Posterior cingulate gyrus (tissue), 11 donors: Measurements from ENCODE around the gene WIF1.

Source experiments
- DNase-seq, 10 donors: peaks; one replicate each; pipeline versions ENCODE4 v3.0.0 to v3.0.0-alpha.2; 2020 to 2021; ENCODE audit warnings: mixed read lengths in 3 of 10
- intact Hi-C: fragments of 100-400 bp; cut with DNase I; formaldehyde crosslinking; loops from one replicate; pipeline ENCODE4 v1.15.1; 2023

WIF1 gene

GRCh38 chr12:65045269-65045668, 75.8 kb downstream of the WIF1 start:
- DNase-seq = no peak
- intact Hi-C loops = no loop called here

- intact Hi-C loops = no loop called here
- peak in 1 of 10 donors; percentile 43 for DNase-seq
These were observed 81.8 kb downstream of the WIF1 start for GRCh38 chr12:65039301-65039700.

DNA sequence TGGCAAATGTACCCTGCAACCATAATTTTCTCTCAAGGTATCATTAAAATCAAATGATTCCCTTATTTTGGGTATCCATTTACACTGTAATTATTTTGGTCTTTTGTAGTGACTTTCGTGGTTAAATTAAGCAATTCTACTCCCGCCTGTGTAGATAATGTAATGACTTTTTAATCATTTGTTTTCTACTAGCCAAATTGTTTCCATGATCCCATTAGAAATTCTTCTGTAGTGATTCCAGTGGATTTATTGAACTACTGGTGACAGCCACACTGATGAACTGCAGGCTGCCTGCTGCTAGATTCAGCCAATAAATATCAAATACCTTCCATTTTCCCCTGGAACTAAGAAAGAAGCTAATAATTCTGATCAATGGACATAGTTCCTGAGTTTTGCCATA, 96.0 kb downstream of the WIF1 start:
- no peak for DNase-seq
- intact Hi-C loops = no loop called here

GRCh38 chr12:65023485-65023884, 97.6 kb downstream of the WIF1 start:
- intact Hi-C loops = no loop called here
- no peak for DNase-seq

- DNase-seq = no peak
- intact Hi-C loops = no loop called here
These were observed 98.1 kb downstream of the WIF1 start for GRCh38 chr12:65022960-65023359.

- DNase-seq = no peak
- intact Hi-C loops = no loop called here
These were observed 98.7 kb downstream of the WIF1 start for GRCh38 chr12:65022421-65022820.

- intact Hi-C loops = no loop called here
- no peak for DNase-seq
These were observed 101.3 kb downstream of the WIF1 start for GRCh38 chr12:65019696-65020234.

DNA sequence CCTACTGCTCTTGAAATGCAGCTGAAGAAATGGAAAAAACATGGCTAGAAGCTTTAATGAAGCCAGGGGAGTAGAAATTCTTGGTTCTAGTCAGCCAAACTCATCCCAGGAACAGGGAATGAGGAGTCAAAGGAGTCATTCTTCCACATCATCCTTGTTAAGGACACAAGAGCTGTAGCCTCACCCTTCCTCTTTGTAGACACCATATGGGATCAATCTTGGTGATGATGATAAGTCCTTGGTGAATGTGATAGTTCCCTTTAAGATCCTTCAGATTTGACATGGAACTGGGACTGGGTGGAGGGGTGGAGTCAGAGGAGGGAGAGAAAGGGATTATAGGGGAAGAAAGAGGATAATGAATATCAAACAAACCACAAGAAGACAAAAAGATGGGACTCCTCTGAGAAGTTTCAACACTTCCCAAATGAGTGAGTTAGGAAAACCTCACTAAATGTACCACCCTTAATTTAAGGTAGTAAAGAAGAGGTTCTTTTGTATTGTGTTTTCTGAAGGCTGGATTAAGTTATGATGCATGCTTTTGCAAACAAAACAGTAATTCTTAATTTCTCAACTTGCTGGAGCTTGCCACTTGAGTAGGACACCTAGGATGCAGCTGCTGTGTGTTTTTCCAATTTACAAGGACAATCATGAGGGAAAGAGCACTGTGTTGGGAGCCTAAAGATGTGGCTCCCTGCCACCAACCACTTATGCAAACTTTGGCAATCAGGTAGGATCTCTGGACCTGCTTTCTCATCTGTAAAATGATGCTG, 104.0 kb downstream of the WIF1 start:
- DNase-seq = no peak
- intact Hi-C loops = no loop called here

- no peak for DNase-seq
- intact Hi-C loops = no loop called here
These were observed 105.3 kb downstream of the WIF1 start for GRCh38 chr12:65015850-65016249.

DNA sequence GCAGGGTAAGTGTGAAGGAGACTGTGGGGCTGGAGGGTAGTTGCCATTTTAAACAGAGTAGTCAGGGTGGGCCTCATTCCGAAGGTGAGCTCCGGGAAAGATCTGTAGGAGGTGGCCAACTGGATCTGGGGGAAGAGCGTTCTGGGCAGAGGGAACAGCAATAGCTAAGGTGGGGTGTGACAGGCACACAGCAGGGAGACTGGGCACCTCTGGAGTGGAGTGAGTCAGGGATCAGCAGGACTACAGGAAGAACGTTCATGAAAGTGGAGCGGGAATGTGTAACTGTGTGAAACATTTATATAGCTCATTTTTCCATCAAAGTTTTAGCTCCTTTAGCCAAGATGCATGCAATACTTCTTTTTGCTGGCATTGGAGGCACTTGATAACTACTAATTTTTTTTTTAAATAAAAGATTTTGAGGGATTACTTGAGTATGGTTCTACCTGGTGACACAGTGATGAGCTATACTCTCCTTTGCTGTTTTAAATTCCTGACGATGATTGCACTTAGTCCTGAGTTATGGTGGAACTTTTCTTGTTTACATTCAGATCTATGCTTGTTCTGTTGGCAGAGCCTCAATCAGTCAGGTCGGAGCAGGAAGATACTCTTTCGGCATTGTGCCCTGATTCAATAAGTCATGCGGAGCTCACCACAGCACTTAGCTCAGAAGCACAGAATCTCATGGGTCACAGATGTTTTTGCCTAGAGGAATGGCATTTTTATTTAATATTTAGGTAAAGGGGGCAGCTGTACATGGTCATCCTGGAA, 106.4 kb downstream of the WIF1 start:
- intact Hi-C loops = no loop called here
- no peak for DNase-seq

DNA sequence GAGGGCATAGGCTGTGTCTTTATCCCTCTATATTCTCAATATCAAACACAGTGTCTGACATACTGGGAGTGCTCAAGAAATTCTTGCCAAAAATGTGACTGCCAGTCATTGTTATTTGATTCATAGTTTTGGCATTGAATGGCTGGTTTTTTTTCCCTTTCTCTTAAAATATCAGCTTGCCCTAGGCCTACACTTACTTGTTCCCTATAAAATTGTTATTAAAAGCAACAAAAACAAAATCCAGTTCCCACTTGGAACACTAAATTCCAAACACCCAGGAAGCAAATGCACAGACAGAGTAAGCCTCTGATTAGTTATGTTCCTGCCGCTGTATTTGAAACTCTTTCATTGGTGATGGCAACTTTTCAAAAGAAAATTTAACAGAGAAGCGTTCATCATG, 110.7 kb downstream of the WIF1 start:
- intact Hi-C loops = no loop called here
- DNase-seq = no peak

DNA sequence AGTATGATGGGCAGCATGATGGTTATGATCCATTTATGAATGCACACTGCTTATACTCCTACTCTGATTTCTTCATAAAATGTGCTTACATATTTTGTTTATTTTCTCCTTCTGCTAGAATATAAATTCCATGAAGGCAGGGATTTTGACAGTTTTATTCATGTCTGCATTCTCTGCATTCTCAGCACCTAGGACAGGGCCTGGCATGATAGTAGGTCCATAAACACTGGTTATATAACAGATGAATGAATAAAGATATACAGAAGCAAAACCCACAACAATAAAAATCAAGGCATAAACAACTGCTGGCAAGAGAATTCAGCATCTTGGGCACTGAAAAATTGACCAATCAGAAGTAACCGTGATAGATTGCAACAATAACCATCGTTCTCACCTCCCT, 115.4 kb downstream of the WIF1 start:
- intact Hi-C loops = no loop called here

GRCh38 chr12:65004270-65004669, 116.8 kb downstream of the WIF1 start:
- intact Hi-C loops = no loop called here
- DNase-seq = no peak

More for the DNA sequence above, 115.4 kb downstream of the WIF1 start:
- no peak for DNase-seq
